HG02840 (cell line): Measurements from ENCODE around the gene DARS2.
"Not testable (repeated sequence)": the region's sequence is repeated elsewhere in the genome, so short reads cannot be mapped to it uniquely, and the experiment has no call there.

Source experiments
- ATAC-seq: cut with Tn5 transposase; IDR thresholded peaks from one replicate; pipeline ENCODE4 v1.9.1; 2021; ENCODE audit warnings: mild to moderate bottlenecking, moderate library complexity, moderate number of reproducible peaks; ENCODE audit not compliant: unreplicated experiment, low FRiP score

DARS2 gene

GRCh38 chr1:173860065-173860464, 35.6 kb downstream of the DARS2 start:
- no peak for ATAC-seq

DNA sequence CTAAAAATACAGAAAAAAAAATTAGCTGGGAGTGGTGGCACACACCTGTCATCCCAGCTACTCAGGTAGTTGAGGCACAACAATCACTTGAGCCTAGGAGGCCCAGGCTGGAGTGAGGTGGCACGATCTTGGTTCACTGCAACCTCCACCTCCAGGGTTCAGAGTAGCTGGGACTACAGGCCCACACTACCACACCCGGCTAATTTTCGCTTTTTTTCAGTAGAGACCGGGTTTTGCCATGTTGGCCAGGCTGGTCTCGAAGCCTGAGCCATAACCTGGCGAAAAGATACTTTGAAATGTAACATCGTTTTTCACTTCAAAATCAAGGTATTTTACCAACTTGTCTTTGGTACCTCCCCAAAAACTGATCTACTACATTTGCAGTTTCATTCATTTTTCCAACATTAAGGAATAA, 37.3 kb downstream of the DARS2 start:
- ATAC-seq, result no peak

DNA sequence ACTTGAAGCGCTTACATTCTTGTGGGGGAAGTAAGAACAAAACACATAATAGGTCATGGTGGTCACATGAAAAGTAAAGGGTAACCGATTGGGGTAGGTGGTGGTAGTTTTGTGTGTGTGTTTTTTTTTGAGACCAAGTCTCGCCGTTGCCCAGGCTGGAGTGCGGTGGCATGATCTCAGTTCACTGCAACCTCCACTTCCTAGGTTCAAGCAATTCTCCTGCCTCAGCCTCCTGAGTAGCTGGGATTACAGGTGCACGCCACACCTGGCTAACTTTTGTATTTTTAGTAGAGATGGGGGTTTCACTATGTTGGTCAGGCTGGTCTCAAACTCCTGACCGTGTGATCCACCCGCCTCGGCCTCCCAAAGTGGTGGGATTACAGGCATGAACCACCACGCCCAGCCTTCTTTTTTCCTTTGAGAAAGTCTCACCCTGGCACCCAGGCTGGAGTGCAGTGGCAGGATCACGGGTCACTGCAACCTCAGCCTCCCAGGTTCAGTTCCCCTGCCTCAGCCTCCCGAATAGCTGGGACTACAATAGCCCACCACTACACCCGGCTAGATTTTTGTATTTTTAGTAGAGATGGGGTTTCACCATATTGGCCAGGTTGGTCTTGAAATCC, 37.8 kb downstream of the DARS2 start:
- not testable (repeated sequence) for ATAC-seq

DNA sequence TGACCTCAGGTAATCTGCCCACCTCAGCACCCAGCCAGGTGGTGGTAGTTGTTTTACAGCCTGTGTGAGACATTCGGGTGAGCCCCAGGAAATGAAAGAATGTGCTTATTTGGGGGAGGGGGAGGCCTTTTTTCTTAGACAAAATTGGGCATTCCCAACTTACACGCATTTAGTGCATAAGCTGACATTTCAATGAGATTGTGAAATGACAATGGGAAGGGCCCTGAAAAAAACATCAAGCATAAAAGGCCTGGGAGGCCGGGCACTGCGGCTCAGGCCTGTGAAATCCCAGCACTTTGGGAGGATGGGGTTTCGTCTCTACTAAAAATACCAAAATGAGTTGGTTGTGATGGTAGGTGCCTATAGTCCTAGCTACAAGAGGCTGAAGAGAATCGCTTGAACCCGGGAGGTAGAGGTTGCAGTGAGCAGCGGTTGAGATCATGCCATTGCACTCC, 38.3 kb downstream of the DARS2 start:
- ATAC-seq, result no peak

DNA sequence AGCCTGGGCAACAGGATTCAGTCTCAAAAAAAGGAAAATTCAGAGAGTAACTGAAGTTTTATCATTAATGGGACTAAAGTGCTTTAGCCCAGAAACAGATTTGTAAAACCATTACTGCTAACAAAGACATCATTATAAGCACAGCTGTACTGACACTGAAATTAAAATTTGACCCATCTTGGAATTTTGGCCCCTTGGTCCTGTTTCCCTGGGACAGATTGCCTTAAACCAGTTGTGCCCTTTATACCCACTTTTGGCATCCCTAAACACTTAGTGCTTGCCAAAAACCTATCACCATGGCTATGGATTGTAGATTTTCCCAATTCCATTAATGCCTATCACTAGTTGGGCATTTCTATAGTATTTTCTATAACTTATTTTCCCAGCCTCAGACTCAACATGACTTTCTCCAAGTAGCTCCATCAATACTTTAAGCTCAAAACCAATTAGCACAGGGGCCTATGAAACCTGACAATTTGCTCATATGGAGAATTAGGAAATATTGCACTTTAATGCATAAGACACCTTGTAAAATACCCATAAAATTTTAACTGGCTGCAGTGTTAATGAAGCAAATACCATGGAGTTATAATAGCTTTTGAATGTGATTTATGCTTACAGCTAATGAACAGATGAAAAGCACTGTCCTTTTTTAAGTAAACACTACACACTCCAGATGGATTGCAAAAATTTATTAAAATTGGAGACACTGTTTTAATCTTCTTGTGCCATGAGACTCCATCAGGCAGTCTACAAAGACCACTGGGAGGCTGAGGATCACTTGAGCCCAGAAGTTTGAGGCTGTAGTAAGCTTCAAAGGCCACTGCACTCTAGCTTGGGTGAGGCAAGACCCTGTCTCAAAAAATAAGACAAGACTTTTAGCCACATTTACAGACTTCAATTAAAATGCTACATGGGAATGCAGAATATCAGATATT, 39.0 kb downstream of the DARS2 start:
- ATAC-seq, result no peak

- no peak for ATAC-seq
Observed at GRCh38 chr1:173864179-173864867, 39.9 kb downstream of the DARS2 start.

GRCh38 chr1:173865468-173866164, 41.1 kb downstream of the DARS2 start:
- ATAC-seq, result no peak

DNA sequence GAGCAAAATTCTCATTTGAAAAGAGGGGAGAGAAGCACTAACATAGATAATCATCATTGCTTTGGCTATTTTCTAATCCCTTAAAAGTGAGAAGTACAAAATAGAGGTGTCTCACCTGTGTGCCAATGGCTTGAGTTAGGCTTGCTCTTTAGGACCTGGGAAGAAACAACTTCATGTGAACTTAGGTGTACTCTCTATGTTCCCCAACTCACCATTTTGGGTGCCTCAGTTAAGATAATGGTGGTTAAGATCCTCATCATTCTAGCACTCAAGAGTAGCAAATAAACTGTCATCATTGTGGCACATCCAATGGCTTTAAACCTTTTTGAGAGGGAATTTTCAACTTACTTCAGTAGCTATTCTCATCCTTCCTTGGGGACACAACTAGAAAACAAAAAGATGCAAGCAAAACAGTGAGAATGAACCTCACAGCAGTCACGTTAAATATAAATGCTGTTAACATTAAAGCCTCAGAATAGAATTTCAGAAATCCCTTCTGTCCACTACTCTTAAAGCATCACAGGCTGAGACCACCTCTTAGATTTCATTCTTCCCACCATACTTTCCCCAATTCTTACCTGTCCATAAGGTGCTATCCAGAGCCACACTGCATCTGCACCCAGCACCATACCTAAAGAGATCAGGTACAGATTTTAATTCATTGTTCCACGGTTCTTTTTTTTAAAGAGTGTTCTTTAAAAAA, 42.1 kb downstream of the DARS2 start:
- ATAC-seq, result no peak

DNA sequence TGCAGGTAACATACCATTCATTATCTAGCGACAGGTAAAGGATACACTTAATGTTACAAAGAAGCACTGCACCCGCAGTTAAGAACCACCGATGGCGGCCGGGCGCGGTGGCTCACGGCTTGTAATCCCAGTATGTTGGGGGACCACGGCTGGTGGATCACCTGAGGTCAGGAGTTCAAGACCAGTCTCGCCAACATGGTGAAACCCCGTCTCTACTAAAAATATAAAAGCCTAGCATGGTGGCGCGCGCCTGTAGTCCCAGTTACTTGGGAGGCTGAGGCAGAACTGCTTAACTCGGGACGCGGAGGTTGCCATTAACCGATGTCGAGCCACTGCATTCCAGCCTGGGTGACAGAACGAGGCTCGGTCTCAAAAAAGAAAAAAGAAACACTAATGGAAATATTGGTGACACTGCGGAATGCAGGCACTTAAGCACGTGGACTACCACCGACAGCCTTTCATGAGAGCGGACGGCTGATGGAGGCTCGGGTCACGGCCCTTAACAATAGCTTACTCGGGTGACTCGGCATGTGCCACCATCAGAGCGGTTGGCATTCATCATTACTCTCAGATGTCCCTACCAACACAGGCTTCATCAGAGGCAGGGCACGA, 42.8 kb downstream of the DARS2 start:
- ATAC-seq, result no peak

- ATAC-seq, result peak; percentile 73
Observed at GRCh38 chr1:173867753-173868265, 43.3 kb downstream of the DARS2 start, which contains the start of gene GAS5. Gene GAS5 (minus strand): TSS chr1:173867989.

DNA sequence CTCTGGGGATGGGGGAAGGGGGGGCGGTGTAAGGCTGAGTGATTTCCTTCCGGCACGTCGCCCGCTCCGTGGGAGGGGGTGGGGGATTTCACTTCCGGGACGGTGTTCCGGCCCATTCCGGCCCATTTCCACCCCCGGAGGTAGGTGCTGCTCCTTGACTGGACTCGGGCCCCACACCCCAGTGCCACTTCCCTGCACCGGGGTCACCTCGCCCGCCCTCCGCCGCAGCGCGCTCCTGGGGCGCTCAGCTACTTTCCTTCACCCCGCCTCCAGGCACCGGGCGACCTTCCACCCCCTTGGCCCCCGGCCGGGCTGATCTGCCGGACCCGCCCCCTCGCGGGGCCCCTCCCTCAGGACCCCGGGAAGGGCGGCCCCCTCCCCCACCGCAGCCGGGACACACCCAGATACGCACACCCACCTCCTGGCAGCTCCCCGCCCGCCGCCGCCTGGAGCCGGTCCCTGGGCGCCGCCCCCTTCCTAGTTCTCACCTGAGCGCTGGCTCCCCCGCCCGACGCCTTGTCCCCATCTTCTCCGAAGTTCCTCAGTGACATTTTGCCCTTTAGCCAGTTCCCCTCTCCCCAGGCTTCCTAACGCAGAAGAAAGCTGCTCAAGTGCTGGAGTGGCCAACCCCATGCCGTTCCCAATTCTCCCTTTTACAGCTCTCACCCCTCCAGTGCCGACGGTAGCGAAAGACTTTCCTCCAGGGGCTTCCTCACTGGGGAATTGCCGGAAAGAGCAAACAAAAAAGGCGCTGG, 44.0 kb downstream of the DARS2 start, which contains the start of gene ZBTB37:
ZBTB37 (plus strand) TSS at position 115 of the 755 bp plus-strand sequence. CDS start 1,846 bp downstream, outside the sequence.
- ATAC-seq, result peak; percentile 60

- no peak for ATAC-seq
Observed at GRCh38 chr1:173869021-173869359, 44.5 kb downstream of the DARS2 start.

DNA sequence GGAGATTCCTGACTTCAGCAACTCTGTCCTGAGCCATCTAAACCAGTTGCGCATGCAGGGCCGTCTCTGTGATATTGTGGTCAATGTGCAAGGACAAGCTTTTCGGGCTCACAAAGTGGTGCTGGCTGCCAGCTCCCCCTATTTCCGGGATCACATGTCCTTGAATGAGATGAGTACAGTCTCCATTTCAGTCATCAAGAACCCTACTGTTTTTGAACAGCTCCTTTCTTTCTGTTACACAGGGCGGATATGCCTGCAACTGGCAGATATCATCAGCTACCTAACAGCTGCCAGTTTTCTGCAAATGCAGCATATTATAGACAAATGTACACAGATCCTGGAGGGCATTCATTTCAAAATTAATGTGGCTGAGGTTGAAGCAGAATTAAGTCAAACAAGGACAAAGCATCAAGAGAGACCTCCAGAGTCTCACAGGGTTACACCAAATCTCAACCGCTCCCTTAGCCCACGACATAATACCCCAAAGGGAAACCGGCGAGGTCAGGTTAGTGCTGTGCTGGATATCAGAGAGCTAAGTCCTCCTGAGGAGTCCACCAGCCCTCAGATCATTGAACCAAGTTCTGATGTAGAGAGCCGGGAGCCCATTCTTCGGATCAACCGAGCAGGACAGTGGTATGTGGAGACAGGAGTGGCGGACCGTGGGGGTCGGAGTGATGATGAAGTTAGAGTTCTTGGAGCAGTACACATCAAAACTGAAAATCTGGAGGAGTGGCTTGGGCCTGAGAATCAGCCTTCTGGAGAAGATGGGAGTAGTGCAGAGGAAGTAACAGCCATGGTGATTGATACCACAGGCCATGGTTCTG, 46.0 kb downstream of the DARS2 start:
- no peak for ATAC-seq

- ATAC-seq, result no peak
Observed at GRCh38 chr1:173871091-173871490, 46.6 kb downstream of the DARS2 start.

GRCh38 chr1:173871500-173871899, 47.0 kb downstream of the DARS2 start:
- ATAC-seq, result no peak

DNA sequence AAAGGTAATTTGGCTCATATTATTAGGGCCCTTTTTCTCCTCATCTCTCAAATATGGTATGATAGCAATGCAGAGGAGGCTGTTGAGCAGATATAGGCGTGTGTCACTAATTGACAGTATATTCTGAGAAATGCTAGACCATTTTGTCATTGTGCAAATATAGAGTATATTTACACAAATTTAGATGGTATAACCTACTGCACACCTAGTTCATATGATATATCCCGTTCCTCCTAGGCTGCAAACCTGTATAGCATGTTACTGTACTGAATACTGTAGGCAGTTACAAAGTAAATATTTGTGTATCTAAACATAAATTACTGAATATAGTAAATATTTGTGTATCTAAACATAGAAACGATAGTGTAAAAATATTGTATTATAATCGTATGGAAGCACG, 52.3 kb downstream of the DARS2 start:
- no peak for ATAC-seq

DNA sequence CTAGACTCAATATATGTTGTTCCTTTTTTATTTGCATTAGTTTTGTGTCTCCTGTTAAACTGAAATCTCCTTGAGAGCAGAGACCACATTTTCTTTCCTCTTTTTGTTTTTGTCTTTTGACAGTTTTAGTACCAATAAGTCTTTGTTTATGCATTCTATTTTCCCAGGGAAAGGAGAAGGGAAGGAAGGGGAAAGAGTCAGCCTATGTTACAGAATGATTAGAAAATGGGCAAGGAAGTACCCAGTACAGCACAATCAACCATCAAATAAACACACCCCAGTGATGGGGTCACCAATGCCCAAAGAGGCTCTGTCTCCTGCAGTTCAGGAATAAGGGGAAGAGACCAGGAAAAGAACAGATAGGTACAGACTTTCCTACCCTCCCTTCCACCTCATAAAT, 53.8 kb downstream of the DARS2 start:
- ATAC-seq, result no peak

- not testable (repeated sequence) for ATAC-seq
Observed at GRCh38 chr1:173881117-173881516, 56.6 kb downstream of the DARS2 start.
